GM23248 (cell line): Measurements from ENCODE around the gene DNAJC16. TPM values are rescaled to one million over a fixed set of nuclear protein-coding genes. Genes with fewer than 3 reads are reported as not detected.

ENCODE experiments used
- DNase-seq: peaks from one replicate; pipeline ENCODE4 v3.0.0-alpha.2; 2015
- H2AFZ ChIP-seq: fragments of 200-600 bp; sonication (generic); 2 replicates; pipeline ENCODE4 v1.6.1; 2016; ENCODE audit warnings: antibody characterized with exemption
- H3F3A ChIP-seq: fragments of 200-600 bp; sonication (generic); 2 replicates; pipeline ENCODE4 v1.6.1; 2016; ENCODE audit warnings: mild to moderate bottlenecking, antibody characterized with exemption, mixed run types; ENCODE audit not compliant: insufficient read depth
- H3K27ac ChIP-seq: fragments of 200-600 bp; sonication (generic); 2 replicates; pipeline ENCODE4 v1.5.1; 2016; ENCODE audit warnings: mild to moderate bottlenecking
- H3K27me3 ChIP-seq: fragments of 200-600 bp; sonication (generic); replicated peaks from 2 replicates; pipeline ENCODE4 v1.6.1; 2016; ENCODE audit warnings: mild to moderate bottlenecking; ENCODE audit not compliant: insufficient read depth
- H3K36me3 ChIP-seq: fragments of 200-600 bp; sonication (generic); 2 replicates; pipeline ENCODE4 v1.6.1; 2016; ENCODE audit warnings: low read depth, mild to moderate bottlenecking
- H3K4me1 ChIP-seq: fragments of 200-600 bp; sonication (generic); 2 replicates; pipeline ENCODE4 v1.6.1; 2016; ENCODE audit warnings: mild to moderate bottlenecking; ENCODE audit not compliant: insufficient read depth
- H3K4me2 ChIP-seq: fragments of 200-600 bp; sonication (generic); one replicate; pipeline ENCODE4 v1.6.1; 2016; ENCODE audit warnings: mild to moderate bottlenecking; ENCODE audit not compliant: unreplicated experiment
- H3K4me3 ChIP-seq: fragments of 200-600 bp; sonication (generic); 2 replicates; pipeline ENCODE4 v1.5.1; 2016; ENCODE audit warnings: mild to moderate bottlenecking
- H3K79me2 ChIP-seq: fragments of 200-600 bp; sonication (generic); 2 replicates; pipeline ENCODE4 v1.6.1; 2016; ENCODE audit warnings: mild to moderate bottlenecking; ENCODE audit not compliant: insufficient read depth
- H3K9ac ChIP-seq: fragments of 200-600 bp; sonication (generic); 2 replicates; pipeline ENCODE4 v1.6.1; 2016; ENCODE audit warnings: mild to moderate bottlenecking
- H3K9me2 ChIP-seq: fragments of 200-600 bp; sonication (generic); 2 replicates; pipeline ENCODE4 v1.6.1; 2016; ENCODE audit warnings: mixed run types, mild to moderate bottlenecking, moderate library complexity; ENCODE audit not compliant: insufficient read depth
- H3K9me3 ChIP-seq: fragments of 200-600 bp; sonication (generic); one replicate; pipeline ENCODE4 v1.6.1; 2017; ENCODE audit warnings: low read depth
- H4K20me1 ChIP-seq: fragments of 200-600 bp; sonication (generic); 2 replicates; pipeline ENCODE4 v1.6.0; 2016; ENCODE audit not compliant: insufficient read depth
- EZH2 ChIP-seq: fragments of 200-600 bp; sonication (generic); IDR thresholded peaks from 2 replicates; pipeline ENCODE4 v1.6.1; 2018; ENCODE audit warnings: antibody characterized with exemption, mild to moderate bottlenecking; ENCODE audit not compliant: insufficient read depth, poor library complexity, severe bottlenecking
- EZH2phosphoT487 ChIP-seq: fragments of 200-600 bp; sonication (generic); IDR thresholded peaks from 2 replicates; pipeline ENCODE4 v1.6.1; 2018; ENCODE audit warnings: antibody characterized with exemption, moderate library complexity, mild to moderate bottlenecking, low read depth; ENCODE audit not compliant: insufficient read depth
- WGBS, 2 experiments: methylation state at CpG; one replicate each; pipeline ENCODE4 v1.1.6; 2015 to 2017; ENCODE audit warnings: low lambda C conversion rate in 2 of 2, low coverage in 1 of 2; ENCODE audit errors: missing lambda C conversion rate in 2 of 2; 5-methylcytosine and 5-hydroxymethylcytosine counted together
- in situ Hi-C: fragments of 300-500 bp; cut with MboI; formaldehyde crosslinking; loops from 2 replicates; pipeline ENCODE4 v1.15.0; 2020
- polyA plus RNA-seq: library from polyadenylated mRNA; unstranded; fragments of >200 nt; fragmentation: Nextera tagmentation; extraction: Ambion mirVana; gene quantifications from 2 replicates; pipeline ENCODE4 v1.2.1, GENCODE V29; 2016
- total RNA-seq: library from RNA; depleted of rRNA; stranded (reverse); fragments of >200 nt; shearing (Covaris generic); gene quantifications from 2 replicates; pipeline ENCODE4 v1.2.3, GENCODE V29; 2014

The DNAJC16 gene
- total and polyA plus RNA-seq, 2 experiments from 2014 or later, result 10.0 to 21.8 TPM

DNA sequence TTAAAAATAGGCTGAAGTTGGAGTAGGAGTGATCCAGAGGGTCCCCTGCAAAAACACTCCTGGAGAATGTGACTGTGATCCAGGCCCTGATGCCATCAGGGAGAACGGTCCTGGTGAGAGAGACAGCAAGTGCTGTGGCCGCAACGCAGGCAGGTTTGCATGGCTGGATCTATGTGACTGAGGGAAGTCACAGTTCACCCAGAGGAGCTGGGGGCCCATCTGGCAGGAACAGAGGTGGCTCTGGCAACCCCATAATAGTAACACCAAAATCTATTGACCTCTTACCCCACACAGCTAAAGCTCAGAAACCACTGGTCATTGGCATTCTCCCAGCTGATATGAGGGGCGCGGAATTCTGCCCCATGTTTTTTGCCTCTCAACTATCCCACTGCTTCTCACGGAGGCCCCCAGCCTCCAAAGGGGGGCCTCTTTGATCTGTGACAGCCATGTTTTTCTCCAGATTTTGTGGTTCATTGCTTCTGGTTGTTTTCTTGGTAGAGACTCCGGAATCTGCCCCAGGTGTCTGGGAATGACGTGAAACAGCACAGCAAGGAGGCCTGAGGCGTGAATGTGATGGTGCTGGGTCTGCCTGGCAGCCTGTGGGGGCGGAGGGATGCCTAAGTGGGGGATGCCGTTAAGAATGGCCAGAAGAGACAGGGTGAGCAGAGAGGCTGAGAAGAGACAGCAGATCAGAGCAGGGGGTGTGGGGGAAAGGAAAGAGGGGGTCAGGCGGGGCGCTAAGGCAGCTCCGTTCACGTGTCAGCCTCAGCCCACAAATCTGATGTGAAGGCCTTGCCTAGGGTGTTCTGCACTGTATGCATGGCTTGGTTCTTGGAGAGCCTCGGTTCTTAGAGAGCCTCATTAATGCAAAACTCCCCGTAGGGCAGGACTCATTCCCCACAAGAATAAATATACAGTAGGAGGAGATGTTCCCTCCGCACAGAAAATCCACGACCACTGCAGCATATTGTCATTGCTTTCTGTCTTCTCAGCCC lies 26.2 kb upstream of the DNAJC16 start:
- Histone ChIP-seq H3K27me3 (no peaks in the 10 kb centered on the region), H3K4me2 (no peak overlapping the region), H3K4me1 (no peaks in the 10 kb centered on the region), H2AFZ (no peak overlapping the region), H3F3A (no peaks in the 10 kb centered on the region), H3K9ac (no peak overlapping the region), H3K9me3 (no peaks in the 10 kb centered on the region), H3K79me2 (no peaks in the 10 kb centered on the region), H4K20me1 (no peaks in the 10 kb centered on the region), H3K9me2 (no peaks in the 10 kb centered on the region), H3K36me3 (no peaks in the 10 kb centered on the region), H3K27ac (no peak overlapping the region), H3K4me3 (no peak overlapping the region)
- in situ Hi-C loops, result no loop called here
- no peak for TF ChIP-seq EZH2phosphoT487
- DNase-seq, result no peak
- WGBS, 2 experiments, result 75% methylated on average over 17 to 19 of the region's 19 CpGs

DNA sequence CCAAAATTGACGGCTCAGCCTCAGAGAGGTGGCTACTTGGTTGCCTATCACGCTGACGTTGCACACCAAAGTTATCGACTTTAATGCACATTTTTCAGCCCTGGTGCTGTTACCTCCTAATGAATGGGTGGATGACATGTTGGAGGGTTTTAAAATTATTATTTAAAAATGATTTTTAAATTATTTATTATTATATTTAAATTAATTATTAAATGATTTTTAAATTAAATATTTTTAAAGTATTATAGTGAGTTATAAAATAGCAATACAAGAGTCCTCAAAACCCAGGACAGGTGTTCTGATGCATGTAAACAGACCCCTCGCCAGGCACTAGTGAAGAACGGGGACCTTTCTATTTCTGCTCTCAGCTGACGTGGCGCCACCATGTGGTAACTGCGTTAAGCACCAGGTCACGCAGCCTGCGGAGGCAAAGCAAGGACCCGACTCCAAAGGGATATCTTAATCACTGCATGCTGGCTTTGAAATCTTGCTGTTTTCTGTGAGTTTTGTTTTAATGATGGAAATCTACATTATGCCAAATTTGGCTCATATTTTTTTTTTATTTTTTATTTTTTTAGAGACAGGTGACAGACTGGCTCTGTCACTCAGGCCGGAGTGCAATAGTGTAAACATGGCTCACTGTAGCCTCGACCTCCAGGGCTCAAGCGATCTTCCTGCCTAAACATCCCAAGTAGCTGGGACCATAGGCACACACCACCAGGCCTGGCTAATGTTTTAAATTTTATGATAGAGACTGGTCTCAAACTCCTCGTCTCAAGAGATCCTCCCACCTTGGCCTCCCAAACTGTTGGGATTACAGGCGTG lies 25.2 kb upstream of the DNAJC16 start:
- Histone ChIP-seq H3F3A (no peaks in the 10 kb centered on the region), H3K36me3 (no peaks in the 10 kb centered on the region), H3K9me2 (no peaks in the 10 kb centered on the region), H3K79me2 (no peaks in the 10 kb centered on the region), H4K20me1 (no peaks in the 10 kb centered on the region), H2AFZ (no peak overlapping the region), H3K27ac (no peak overlapping the region), H3K27me3 (no peaks in the 10 kb centered on the region), H3K4me1 (no peaks in the 10 kb centered on the region), H3K4me2 (no peak overlapping the region), H3K9me3 (no peaks in the 10 kb centered on the region), H3K9ac (no peak overlapping the region), H3K4me3 (no peak overlapping the region)
- in situ Hi-C loops, result no loop called here
- DNase-seq, result peak; percentile 80
- 62 to 63% methylated on average over 17 of the region's 17 CpGs for WGBS, 2 experiments
- TF ChIP-seq EZH2 (no peak), EZH2phosphoT487 (no peak)

DNA sequence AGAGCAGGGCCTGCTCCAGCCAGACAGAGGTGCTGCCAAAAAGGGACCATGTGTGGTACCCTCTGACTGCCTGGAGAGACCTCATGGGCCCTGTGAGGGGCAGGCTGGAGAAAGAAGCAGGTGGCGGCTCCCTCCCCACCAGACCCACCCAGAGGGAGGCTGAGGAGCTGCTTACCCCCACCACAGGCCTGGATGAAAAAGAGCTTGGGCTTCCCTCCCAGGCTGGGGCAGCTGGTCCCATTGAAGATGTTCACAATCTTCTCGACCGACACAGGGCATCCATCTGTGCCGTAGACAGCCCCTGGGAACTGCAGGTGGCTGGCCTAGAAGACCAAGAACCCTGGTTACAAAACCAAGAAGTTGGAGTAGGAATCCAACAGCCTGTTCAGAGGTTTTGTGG lies 22.2 kb upstream of the DNAJC16 start:
- no peaks in the 10 kb centered on the region for H4K20me1 ChIP-seq
- no peaks in the 10 kb centered on the region for H3F3A ChIP-seq
- no peak overlapping the region for H3K4me2 ChIP-seq
- no peaks in the 10 kb centered on the region for H3K36me3 ChIP-seq
- no peak for DNase-seq
- no peak overlapping the region for H3K4me3 ChIP-seq
- in situ Hi-C loops, result no loop called here
- 74 to 88% methylated on average over 4 of the region's 4 CpGs for WGBS, 2 experiments
- no peak overlapping the region for H3K9ac ChIP-seq
- H3K4me1 ChIP-seq, result no peaks in the 10 kb centered on the region
- no peaks in the 10 kb centered on the region for H3K27me3 ChIP-seq
- TF ChIP-seq EZH2phosphoT487 (no peak), EZH2 (no peak)
- H3K9me2 ChIP-seq, result no peaks in the 10 kb centered on the region
- H2AFZ ChIP-seq, result no peak overlapping the region
- no peaks in the 10 kb centered on the region for H3K79me2 ChIP-seq
- no peaks in the 10 kb centered on the region for H3K9me3 ChIP-seq
- no peak overlapping the region for H3K27ac ChIP-seq

DNA sequence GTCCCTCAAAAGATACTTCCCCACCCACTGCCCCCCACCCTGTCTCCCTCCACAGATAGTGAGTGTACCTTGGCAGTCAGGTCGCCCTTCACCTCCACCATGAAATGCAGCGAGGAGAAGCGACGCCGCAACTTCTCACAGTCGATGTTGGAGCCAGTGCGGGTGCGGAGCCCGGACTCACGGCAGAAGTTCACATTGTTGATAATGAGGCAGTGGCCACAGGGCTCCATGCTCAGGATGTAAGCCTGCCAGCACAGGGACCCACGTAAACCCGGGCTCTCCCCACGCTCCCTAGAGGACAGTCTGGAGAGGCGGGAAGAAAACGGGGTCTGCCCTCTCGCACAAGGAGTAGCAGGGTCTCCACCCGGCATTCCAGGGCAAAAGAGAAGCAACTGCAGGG lies 19.8 kb upstream of the DNAJC16 start:
- H3K9me2 ChIP-seq, result no peaks in the 10 kb centered on the region
- no peak for TF ChIP-seq EZH2phosphoT487
- no peak overlapping the region for H3K4me3 ChIP-seq
- no peaks in the 10 kb centered on the region for H3K27me3 ChIP-seq
- H2AFZ ChIP-seq, result no peak overlapping the region
- 95 to 96% methylated on average over 17 of the region's 17 CpGs for WGBS, 2 experiments
- no peaks in the 10 kb centered on the region for H3K36me3 ChIP-seq
- H4K20me1 ChIP-seq, result no peaks in the 10 kb centered on the region
- DNase-seq, result no peak
- H3K4me1 ChIP-seq, result no peaks in the 10 kb centered on the region
- H3K4me2 ChIP-seq, result no peak overlapping the region
- H3K9me3 ChIP-seq, result no peaks in the 10 kb centered on the region
- no peaks in the 10 kb centered on the region for H3K79me2 ChIP-seq
- in situ Hi-C loops, result no loop called here
- H3F3A ChIP-seq, result no peaks in the 10 kb centered on the region
- no peak overlapping the region for H3K27ac ChIP-seq
- H3K9ac ChIP-seq, result no peak overlapping the region
